Tibial nerve (tissue), 3 donors: Measurements from ENCODE around the gene GPR148.

Experiments
- CTCF ChIP-seq, 5 experiments: fragments of 200-600 bp in 3 of 5; fragments of 450-650 bp in 2 of 5; sonication (generic) in 3 of 5; IDR thresholded peaks; one replicate each; pipeline ENCODE4 v1.5.1; 2016 to 2019; ENCODE audit warnings: antibody characterized with exemption in 5 of 5, mild to moderate bottlenecking in 3 of 5, moderate library complexity in 2 of 5
- POLR2A ChIP-seq, 2 donors: fragments of 450-650 bp; IDR thresholded peaks; one replicate each; pipeline ENCODE4 v1.6.1; 2017; ENCODE audit warnings: antibody characterized with exemption in 2 of 2, mild to moderate bottlenecking in 2 of 2, moderate library complexity in 2 of 2

DNA sequence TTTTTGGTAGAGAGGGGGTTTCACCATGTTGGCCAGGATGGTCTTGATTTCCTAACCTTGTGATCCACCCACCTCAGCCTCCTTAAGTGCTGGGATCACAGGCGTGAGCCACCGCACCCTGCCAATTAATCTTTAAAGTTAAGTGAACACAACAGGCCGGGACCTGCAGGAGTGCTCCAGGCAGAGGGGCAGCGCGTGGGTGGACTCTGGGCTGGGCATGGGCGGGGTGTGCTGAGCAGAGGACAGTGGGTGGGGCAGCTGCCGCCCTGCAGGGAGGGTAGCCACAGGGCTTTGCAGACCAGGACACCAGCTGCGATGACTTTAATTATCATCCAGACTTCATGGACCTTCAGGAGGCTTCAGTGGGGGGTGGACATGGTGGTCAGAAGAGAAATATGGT is 8.8 kb upstream of the GPR148 start:
- TF ChIP-seq CTCF (IDR thresholded peaks at IDR 0.05) (no peak), POLR2A (IDR thresholded peaks at IDR 0.05) (no peak)
